Ovary (tissue), 3 donors: Measurements from ENCODE around the gene ARSA.

Source experiments
- CTCF ChIP-seq, 3 donors: fragments of 450-650 bp in 2 of 3; fragments of 200-600 bp in 1 of 3; IDR thresholded peaks; one replicate each; pipeline versions ENCODE4 v1.5.1 to v1.8.0; 2016 to 2022; ENCODE audit warnings: antibody characterized with exemption in 3 of 3, mild to moderate bottlenecking in 1 of 3
- EP300 ChIP-seq: sonication (generic); formaldehyde crosslinking; IDR thresholded peaks from one replicate; pipeline ENCODE4 v1.6.1; 2017; ENCODE audit warnings: antibody characterized with exemption
- POLR2A ChIP-seq: fragments of 450-650 bp; IDR thresholded peaks from one replicate; pipeline ENCODE4 v1.6.1; 2017; ENCODE audit warnings: antibody characterized with exemption, mild to moderate bottlenecking, moderate library complexity
- donor health status: DM: no; HTN: no; CAD: no.

GRCh38 chr22:50626850-50627641 is 906 bp downstream of the ARSA start:
- TF ChIP-seq CTCF (IDR thresholded peaks at IDR 0.05), result no peak
- TF ChIP-seq POLR2A, result no peak
- TF ChIP-seq EP300, result no peak
